NCI-H460 (cell line): ENCODE results near the gene ELAVL3. TPM values are rescaled to one million over a fixed set of nuclear protein-coding genes. Genes with fewer than 3 reads are reported as not detected.
"Not testable (repeated sequence)": the region's sequence is repeated elsewhere in the genome, so short reads cannot be mapped to it uniquely, and the experiment has no call there.

Source experiments
- DNase-seq: peaks from one replicate; pipeline ENCODE4 v3.0.0-alpha.2; 2016; ENCODE audit warnings: low read depth; ENCODE audit errors: extremely low read depth
- total RNA-seq: library from RNA; depleted of rRNA; stranded (reverse); fragments of >200 nt; shearing (Covaris generic); gene quantifications from 2 replicates; pipeline ENCODE4 v1.2.3, GENCODE V29; 2014

Gene ELAVL3
- total RNA-seq, 1 experiment from 2014 or later, result not detected

GRCh38 chr19:11461453-11461852 lies 19.4 kb downstream of the ELAVL3 start:
- DNase-seq, result no peak

- DNase-seq, result no peak
These were observed 20.6 kb downstream of the ELAVL3 start for GRCh38 chr19:11460207-11460606.

- not testable (repeated sequence) for DNase-seq
These were observed 21.9 kb downstream of the ELAVL3 start for GRCh38 chr19:11458912-11459311.

GRCh38 chr19:11458236-11458900 lies 22.5 kb downstream of the ELAVL3 start:
- no peak for DNase-seq

- DNase-seq, result no peak
These were observed 23.0 kb downstream of the ELAVL3 start for GRCh38 chr19:11457831-11458230.

- no peak for DNase-seq
These were observed 23.7 kb downstream of the ELAVL3 start for GRCh38 chr19:11457115-11457514.

GRCh38 chr19:11456659-11457058 lies 24.2 kb downstream of the ELAVL3 start:
- no peak for DNase-seq

- not testable (repeated sequence) for DNase-seq
These were observed 25.7 kb downstream of the ELAVL3 start for GRCh38 chr19:11455233-11455554.

- DNase-seq, result no peak
These were observed 27.1 kb downstream of the ELAVL3 start for GRCh38 chr19:11453468-11454341.

- DNase-seq, result no peak
These were observed 28.1 kb downstream of the ELAVL3 start for GRCh38 chr19:11452620-11453310.

- no peak for DNase-seq
These were observed 28.8 kb downstream of the ELAVL3 start for GRCh38 chr19:11451871-11452619.

GRCh38 chr19:11451327-11451870 lies 29.4 kb downstream of the ELAVL3 start:
- no peak for DNase-seq

GRCh38 chr19:11450570-11451326 lies 30.1 kb downstream of the ELAVL3 start:
- DNase-seq, result no peak

- no peak for DNase-seq
These were observed 31.8 kb downstream of the ELAVL3 start for GRCh38 chr19:11448923-11449554.

- DNase-seq, result no peak
These were observed 32.4 kb downstream of the ELAVL3 start for GRCh38 chr19:11448410-11448809.

GRCh38 chr19:11447347-11448262 lies 33.2 kb downstream of the ELAVL3 start:
- no peak for DNase-seq

- DNase-seq, result peak; percentile 31
These were observed 34.1 kb downstream of the ELAVL3 start for GRCh38 chr19:11446652-11447301.

- no peak for DNase-seq
These were observed 34.6 kb downstream of the ELAVL3 start for GRCh38 chr19:11446271-11446651.
